Prostate gland (tissue), 2 donors: ENCODE measurements around the gene CP. TPM values are rescaled to one million over a fixed set of nuclear protein-coding genes. Genes with fewer than 3 reads are reported as not detected.

ENCODE experiments used
- DNase-seq: peaks from one replicate; pipeline ENCODE4 v3.0.0-alpha.2; 2019; ENCODE audit warnings: low spot score
- H3K27ac ChIP-seq, 2 donors: fragments of 200-600 bp; sonication (generic); 2 replicates each; pipeline ENCODE4 v1.5.1; 2017 to 2019
- H3K27me3 ChIP-seq: fragments of 200-600 bp; sonication (generic); replicated peaks from 2 replicates; pipeline ENCODE4 v1.5.1; 2019; ENCODE audit not compliant: insufficient read depth
- H3K36me3 ChIP-seq, 2 donors: fragments of 200-600 bp; sonication (generic); 1 replicate in 1 of 2; 2 replicates in 1 of 2; pipeline versions ENCODE4 v1.5.1 to v1.8.1; 2017 to 2019
- H3K4me1 ChIP-seq: fragments of 200-600 bp; sonication (generic); replicated peaks from 2 replicates; pipeline ENCODE4 v1.5.1; 2019
- H3K4me3 ChIP-seq, 2 donors: fragments of 200-600 bp; sonication (generic); 2 replicates each; pipeline ENCODE4 v1.5.1; 2017 to 2019
- H3K9me3 ChIP-seq: fragments of 200-600 bp; sonication (generic); 2 replicates; pipeline ENCODE4 v1.5.1; 2017
- CTCF ChIP-seq, 4 experiments: fragments of 200-600 bp in 2 of 4; fragments of 450-650 bp in 2 of 4; sonication (generic) in 2 of 4; IDR thresholded peaks; 1 replicate in 3 of 4; 2 replicates in 1 of 4; pipeline ENCODE4 v1.5.1; 2016 to 2019; ENCODE audit warnings: antibody characterized with exemption in 4 of 4, mild to moderate bottlenecking in 2 of 4, moderate library complexity in 2 of 4
- POLR2A ChIP-seq: fragments of 450-650 bp; IDR thresholded peaks from one replicate; pipeline ENCODE4 v1.6.1; 2016; ENCODE audit warnings: antibody characterized with exemption, mild to moderate bottlenecking
- POLR2AphosphoS5 ChIP-seq: sonication (generic); formaldehyde crosslinking; IDR thresholded peaks from one replicate; pipeline ENCODE4 v1.6.1; 2017; ENCODE audit warnings: antibody characterized with exemption
- WGBS: methylation state at CpG from one replicate; pipeline ENCODE4 v1.1.5; 2018; 5-methylcytosine and 5-hydroxymethylcytosine counted together
- intact Hi-C: fragments of 100-400 bp; cut with DNase I; formaldehyde crosslinking; loops from one replicate; pipeline ENCODE4 v1.14.2; 2022
- total RNA-seq, 2 donors: library from RNA; depleted of rRNA; stranded (reverse); fragments of >200 nt; gene quantifications; one replicate each; pipeline ENCODE4 v1.1.0, GENCODE V29; 2016

The CP gene
- total RNA-seq: 10 to 100 TPM; 15.2 to 32.6 TPM

- DNase-seq: peak; percentile 16
- intact Hi-C loops: no loop called here
- Histone ChIP-seq H3K4me3 (no peak within 1 kb of the TSS), H3K9me3 (no peaks in the 10 kb centered on the region), H3K27me3 (no peaks in the 10 kb centered on the region), H3K27ac (no peak within 1 kb of the TSS), H3K4me1 (no peaks in the 10 kb centered on the region), H3K36me3 (no peaks in the 10 kb centered on the region)
- WGBS: 25% methylated on average over 3 of the region's 3 CpGs
- TF ChIP-seq POLR2AphosphoS5: peak; percentile 55
- no peak for TF ChIP-seq CTCF (IDR thresholded peaks at IDR 0.05)
- TF ChIP-seq POLR2A: no peak
These were observed at the start of gene CP for GRCh38 chr3:149221783-149222517. TSS of gene CP (minus strand) at chr3:149221829. CDS start at chr3:149221792, 37 bp downstream.

- WGBS: 47% methylated on average over 2 of the region's 2 CpGs
- TF ChIP-seq CTCF (IDR thresholded peaks at IDR 0.05) (no peak), POLR2A (no peak), POLR2AphosphoS5 (no peak)
- H3K27ac ChIP-seq: no peak overlapping the region
- intact Hi-C loops: loop anchor here (10.0 kb wide), 2 partner anchors 215 to 405 kb away; partner anchors contain the start of gene CPA3
- no peak for DNase-seq
- no peaks in the 10 kb centered on the region for H3K9me3 ChIP-seq
- H3K4me1 ChIP-seq: no peaks in the 10 kb centered on the region
- no peaks in the 10 kb centered on the region for H3K27me3 ChIP-seq
- no peaks in the 10 kb centered on the region for H3K36me3 ChIP-seq
- H3K4me3 ChIP-seq: no peak overlapping the region
These were observed 48.6 kb upstream of the CP start for GRCh38 chr3:149270180-149270579.

- no peaks in the 10 kb centered on the region for H3K9me3 ChIP-seq
- TF ChIP-seq POLR2A (no peak), CTCF (IDR thresholded peaks at IDR 0.05) (no peak), POLR2AphosphoS5 (no peak)
- H3K4me3 ChIP-seq: no peak overlapping the region
- H3K27me3 ChIP-seq: no peaks in the 10 kb centered on the region
- intact Hi-C loops: loop anchor here (10.0 kb wide), 2 partner anchors 215 to 405 kb away; partner anchors contain the start of gene CPA3
- H3K27ac ChIP-seq: no peak overlapping the region
- H3K4me1 ChIP-seq: no peaks in the 10 kb centered on the region
- WGBS: 96% methylated on average over 7 of the region's 7 CpGs
- no peaks in the 10 kb centered on the region for H3K36me3 ChIP-seq
- DNase-seq: no peak
These were observed 48.1 kb upstream of the CP start for GRCh38 chr3:149269687-149270086.

GRCh38 chr3:149267565-149267964 lies 45.9 kb upstream of the CP start:
- Histone ChIP-seq H3K9me3 (no peaks in the 10 kb centered on the region), H3K27ac (no peak overlapping the region), H3K4me1 (no peaks in the 10 kb centered on the region), H3K4me3 (no peak overlapping the region), H3K27me3 (no peaks in the 10 kb centered on the region), H3K36me3 (no peaks in the 10 kb centered on the region)
- 89% methylated on average over 6 of the region's 6 CpGs for WGBS
- intact Hi-C loops: no loop called here
- TF ChIP-seq POLR2AphosphoS5 (no peak), POLR2A (no peak), CTCF (IDR thresholded peaks at IDR 0.05) (no peak)
- no peak for DNase-seq

GRCh38 chr3:149266736-149267135 lies 45.1 kb upstream of the CP start:
- no peak for DNase-seq
- TF ChIP-seq POLR2AphosphoS5 (no peak), CTCF (IDR thresholded peaks at IDR 0.05) (no peak), POLR2A (no peak)
- no peak overlapping the region for H3K27ac ChIP-seq
- H3K4me3 ChIP-seq: no peak overlapping the region
- H3K36me3 ChIP-seq: no peaks in the 10 kb centered on the region
- H3K9me3 ChIP-seq: no peaks in the 10 kb centered on the region
- no peaks in the 10 kb centered on the region for H3K27me3 ChIP-seq
- intact Hi-C loops: no loop called here
- H3K4me1 ChIP-seq: no peaks in the 10 kb centered on the region
